Posterior cingulate gyrus (tissue), 11 donors: ENCODE results near the gene CDH22.

Experiments
- DNase-seq, 10 donors: peaks; one replicate each; pipeline versions ENCODE4 v3.0.0 to v3.0.0-alpha.2; 2020 to 2021; ENCODE audit warnings: mixed read lengths in 3 of 10
- intact Hi-C: fragments of 100-400 bp; cut with DNase I; formaldehyde crosslinking; loops from one replicate; pipeline ENCODE4 v1.15.1; 2023

CDH22 gene

DNA sequence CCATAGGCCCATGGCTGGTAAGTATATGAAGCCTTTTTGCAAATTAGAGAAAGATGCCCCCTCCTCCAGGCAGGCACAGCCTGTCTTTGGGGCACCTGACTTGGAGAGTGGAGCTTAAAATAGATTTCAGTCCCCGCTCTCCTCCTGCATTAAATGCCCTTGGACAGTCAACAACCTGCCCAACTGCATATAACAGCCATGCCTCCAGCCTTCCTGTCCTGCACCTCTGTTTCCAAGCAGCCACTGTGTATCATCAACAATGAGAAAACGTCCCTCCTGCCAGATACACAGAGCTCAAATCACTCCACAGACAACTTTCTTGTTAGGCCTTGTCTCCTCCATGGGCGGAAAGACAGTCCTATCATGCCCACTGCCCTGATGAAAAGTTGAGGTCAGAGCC, 3.4 kb downstream of the CDH22 start:
- intact Hi-C loops: no loop called here
- DNase-seq: peak in 1 of 10 donors; percentile 49

DNA sequence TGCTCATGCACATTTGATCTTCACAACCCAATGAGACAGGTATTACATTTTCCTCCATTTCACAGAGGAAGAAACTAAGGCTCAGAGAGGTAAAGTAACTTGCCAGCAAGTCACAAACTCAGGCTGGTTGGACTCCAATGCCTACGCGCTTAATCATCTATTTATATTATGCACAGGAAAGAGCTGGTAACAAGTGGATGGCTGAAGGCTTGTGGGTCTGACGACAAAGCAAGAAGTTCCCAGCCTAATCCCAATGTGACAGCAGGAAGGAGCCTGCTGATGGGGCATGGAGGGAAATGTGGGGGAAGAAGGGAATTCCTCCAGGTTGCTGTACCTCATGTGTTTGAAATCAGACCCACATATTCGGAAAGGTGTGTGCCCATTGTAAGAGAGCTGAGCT, 3.9 kb downstream of the CDH22 start:
- intact Hi-C loops: no loop called here
- peak in 1 of 10 donors; percentile 62 for DNase-seq

DNA sequence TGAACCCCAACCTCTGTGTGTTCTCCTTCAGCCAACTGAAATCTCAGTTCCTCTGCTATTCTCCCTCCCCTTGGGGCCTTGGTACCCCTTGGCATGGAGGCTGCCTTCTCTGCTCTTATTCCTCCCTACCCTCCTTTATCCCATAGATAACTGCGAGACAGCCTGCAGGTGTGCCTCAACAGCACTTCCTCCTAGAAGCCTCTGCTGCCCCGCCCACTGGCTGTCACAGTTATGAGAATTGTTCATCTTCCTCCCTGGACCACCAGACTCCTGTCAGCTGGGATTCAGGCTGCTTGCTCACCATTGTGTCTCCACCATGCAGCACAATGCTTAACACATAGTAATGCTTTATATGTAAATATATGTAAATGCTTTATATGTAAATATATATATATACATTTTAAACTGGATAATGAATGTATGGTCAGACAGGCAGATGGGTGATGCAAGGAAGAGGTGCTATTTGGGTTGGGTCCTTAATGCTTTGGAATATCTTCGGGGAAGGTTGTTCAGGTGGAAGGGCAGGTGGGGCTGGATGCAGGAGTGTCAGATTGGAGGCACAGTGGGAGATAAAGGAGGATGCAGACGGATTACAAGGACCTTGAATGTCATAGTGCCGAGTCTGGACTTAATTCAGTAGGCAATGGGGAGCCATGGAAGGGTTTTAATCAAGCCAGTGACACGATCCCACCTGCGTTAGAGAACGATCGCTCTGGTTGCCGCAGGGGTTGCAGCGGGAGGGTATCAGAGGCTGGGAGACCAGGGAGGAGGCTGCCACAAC, 4.9 kb downstream of the CDH22 start:
- DNase-seq: peak in 2 of 10 donors; percentile 31 to 52
- intact Hi-C loops: no loop called here

DNA sequence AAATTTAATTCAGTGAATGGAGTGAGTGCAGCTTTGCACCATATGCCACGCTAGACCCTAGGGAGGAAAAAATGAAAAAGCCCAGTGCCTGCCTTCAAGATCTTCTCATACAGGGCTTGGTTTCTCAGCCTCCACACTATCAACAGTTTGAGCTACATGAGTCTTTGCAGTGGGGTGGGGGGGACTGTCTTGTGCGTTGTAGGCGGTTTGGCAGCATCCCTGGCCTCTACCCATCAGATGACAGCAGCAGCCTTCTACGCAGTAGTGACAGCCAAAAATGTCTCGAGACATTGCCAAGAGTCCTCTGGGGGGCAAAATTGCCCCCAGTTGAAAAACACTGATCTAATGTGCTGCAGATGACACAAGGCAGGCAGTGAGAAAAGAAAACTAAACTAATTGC, 6.2 kb downstream of the CDH22 start:
- intact Hi-C loops: no loop called here
- peak in 2 of 10 donors; percentile 43 to 78 for DNase-seq

DNA sequence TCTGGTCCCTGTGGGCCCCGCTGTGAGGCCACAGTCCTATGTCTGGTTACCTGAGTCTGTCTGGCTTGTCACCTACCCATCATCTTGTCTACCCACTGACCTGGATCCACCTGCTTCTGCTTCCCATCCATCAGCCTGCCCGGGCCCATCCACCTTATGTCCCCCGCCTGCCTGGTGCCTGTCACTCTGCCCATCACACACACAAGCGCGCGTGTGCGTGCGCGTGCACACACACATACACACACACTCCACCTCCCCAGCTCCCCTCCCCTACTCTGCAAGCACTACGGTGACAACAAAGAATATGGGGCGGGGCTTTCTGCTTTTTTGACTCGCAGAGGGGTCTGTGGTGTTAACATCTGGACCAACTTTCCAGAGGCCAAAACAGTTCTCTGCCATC, 8.0 kb downstream of the CDH22 start:
- intact Hi-C loops: no loop called here
- DNase-seq: peak in 1 of 10 donors; percentile 73

DNA sequence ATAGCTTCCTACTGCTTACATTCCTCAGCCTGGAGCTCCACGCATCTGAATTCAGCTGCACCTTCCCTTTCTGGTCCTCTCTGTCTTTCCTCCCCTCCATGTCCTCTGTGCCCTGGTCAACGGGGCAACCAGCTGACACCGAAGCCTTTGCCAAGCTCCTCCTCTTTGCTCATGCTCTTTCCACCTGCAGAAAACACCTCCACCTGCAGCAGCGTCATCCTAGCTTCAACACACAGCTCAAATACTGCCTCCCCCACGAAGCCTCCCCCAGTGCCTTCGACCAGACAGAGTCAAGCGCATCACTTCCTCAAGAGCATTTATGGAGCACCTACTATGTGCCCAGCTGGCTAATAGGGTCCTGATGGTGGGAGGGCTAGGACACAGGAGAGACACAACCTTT, 9.2 kb downstream of the CDH22 start:
- intact Hi-C loops: no loop called here

DNA sequence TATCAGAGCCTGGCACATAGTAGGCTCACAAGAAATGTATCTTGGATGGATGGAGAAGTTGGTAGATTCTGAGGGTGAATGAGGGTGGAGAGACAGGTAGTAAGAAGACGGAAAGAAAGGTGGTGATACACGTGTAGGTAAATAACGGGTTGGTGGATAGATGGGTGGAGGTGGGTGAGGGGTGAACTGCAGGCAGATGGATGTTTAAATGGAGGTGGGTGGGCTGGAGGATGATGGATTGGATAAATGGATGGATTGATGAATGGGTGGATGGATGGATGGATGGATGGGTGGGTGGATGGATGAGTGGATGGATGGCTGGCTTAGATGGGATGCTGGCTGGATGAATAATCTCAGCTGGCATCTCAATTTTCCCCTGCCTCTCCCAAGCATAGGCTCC, 9.9 kb downstream of the CDH22 start:
- peak in 1 of 10 donors; percentile 9 for DNase-seq

More for the DNA sequence above, 9.2 kb downstream of the CDH22 start:
- peak in 3 of 10 donors; percentile 17 to 47 (median 43) for DNase-seq

DNA sequence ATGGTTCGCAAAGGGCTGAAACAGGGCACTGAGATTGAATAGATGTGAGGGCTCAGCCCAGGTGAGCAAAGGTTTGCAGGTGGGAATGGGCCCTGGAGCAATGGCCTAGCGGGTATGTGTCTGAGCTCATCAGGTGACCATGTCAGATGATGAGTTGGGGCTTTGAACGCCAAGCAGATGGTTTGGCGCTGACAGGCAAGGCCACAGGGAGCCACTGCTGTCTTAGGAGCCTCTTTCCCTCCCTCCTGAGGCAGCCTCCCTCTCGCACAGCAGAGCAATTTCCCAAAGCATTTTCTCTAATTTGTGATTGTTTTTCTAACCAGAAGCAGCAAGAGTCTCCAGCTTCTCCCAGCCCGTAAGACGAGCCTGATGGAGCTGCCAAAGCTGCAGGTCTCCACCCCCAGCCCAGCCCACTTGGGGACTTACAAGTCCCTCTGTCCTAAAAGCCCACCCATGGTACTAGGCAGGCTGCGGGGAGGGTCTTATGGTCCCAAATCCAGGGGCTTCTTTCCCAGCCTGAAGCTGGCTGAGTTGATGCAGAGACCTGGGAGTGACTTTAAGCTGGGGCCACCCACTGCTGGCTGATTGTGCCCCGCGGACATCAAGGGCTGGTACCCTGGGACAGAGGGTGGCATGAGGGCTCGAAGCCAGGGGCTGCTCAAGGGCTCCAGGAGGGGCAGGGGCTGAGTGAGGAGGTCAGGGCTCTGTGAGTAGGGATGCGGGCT, 11.6 kb downstream of the CDH22 start:
- peak in 3 of 10 donors; percentile 37 to 58 (median 50) for DNase-seq
- intact Hi-C loops: no loop called here

More for the DNA sequence above, 9.9 kb downstream of the CDH22 start:
- intact Hi-C loops: no loop called here

DNA sequence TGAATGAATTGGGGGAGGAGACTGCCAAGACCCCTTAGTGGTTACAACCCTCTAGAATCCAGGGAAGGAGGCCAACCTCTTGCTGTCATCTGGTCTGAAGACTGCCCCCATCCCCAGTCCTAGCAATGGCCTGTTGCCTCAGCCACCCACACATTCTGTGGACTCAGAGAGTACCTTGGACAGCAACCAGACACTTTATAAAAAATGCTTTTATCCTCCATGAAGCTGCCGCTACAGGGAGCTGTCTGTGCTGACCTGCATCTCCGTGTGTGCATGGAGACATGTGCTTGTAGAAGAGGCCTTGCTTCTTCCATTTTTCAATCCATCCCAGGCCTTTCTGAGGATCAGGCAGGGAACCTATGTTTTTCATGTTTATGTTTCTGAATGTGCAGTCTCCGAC, 15.2 kb downstream of the CDH22 start:
- peak in 1 of 10 donors; percentile 38 for DNase-seq
- intact Hi-C loops: no loop called here

DNA sequence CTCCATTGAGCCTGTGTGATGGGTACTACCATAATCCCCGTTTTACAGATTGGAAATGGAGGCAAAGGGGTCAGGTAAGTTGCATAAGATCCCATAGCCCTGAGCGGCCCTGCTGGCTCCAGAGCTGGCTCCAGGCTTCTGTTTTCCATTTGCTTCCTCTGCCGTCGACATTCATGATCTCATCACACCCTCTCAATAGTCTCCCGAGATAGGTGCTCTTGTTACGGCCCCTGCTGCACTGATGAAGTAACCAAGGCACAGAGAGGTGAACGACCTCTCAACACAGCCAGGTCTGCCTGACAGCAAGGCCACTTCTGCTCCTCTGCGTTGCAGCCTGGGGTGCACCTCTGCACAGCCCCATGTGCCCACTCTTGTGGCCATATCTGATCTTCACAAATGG, 16.9 kb downstream of the CDH22 start:
- peak in 1 of 10 donors; percentile 31 for DNase-seq
- intact Hi-C loops: no loop called here

DNA sequence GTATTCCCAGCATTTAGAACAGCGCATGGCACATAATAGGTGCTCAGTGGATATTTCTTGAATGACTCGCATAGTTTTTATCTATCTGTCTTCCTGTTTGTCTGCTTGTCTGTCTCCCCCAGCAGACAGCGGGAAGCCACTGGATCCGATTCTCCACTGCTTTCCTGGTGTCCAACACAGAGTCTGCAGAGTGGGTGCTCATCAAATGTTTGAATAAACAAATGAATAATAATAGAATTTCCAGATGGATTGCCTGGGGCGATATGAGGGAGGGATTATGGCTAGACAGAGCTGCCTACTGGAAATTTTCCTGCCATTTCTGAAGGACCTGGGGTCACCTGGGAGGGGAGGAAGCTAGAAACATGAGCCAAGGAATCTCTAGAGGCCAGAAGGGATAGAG, 18.9 kb downstream of the CDH22 start:
- intact Hi-C loops: no loop called here
- no peak for DNase-seq

DNA sequence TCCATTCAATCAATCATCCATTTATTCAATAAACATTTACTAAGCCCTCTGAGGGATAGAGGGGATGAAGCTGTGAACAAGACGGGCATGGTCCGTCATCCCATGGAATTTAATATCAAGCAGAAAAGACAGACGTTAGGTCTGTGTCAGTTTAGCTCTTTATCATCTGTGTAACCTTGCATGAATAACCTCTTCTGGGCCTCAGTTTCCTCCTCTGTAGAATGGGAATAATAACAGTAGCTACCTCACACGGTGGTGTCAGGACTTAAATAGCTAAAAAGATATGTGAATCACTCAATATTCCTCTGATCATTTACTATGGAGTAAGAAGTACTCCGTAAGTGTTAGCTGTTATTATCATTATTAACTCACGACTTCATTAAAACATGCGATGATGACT, 21.3 kb downstream of the CDH22 start:
- intact Hi-C loops: no loop called here
- DNase-seq: no peak

DNA sequence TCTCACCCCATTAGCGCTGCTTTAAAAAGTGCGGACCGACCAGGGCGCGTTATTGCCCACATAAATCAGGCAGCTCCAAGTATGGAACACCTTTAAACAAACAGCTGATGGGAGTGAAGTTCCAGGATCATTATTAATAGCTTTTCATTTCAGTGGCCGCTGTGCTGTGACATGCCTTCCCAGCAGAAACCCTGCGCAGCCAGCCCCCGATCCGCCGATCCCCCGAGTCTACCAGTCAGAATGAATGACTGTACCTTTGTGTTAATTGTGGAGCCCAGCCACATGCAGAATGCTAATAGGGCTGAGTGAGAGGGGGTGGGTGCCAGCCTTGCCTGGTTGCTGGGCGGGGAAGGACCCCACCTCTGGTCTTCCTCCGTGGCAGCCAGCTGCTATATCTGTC, 21.9 kb downstream of the CDH22 start:
- DNase-seq: peak in 1 of 10 donors; percentile 46
- intact Hi-C loops: no loop called here

DNA sequence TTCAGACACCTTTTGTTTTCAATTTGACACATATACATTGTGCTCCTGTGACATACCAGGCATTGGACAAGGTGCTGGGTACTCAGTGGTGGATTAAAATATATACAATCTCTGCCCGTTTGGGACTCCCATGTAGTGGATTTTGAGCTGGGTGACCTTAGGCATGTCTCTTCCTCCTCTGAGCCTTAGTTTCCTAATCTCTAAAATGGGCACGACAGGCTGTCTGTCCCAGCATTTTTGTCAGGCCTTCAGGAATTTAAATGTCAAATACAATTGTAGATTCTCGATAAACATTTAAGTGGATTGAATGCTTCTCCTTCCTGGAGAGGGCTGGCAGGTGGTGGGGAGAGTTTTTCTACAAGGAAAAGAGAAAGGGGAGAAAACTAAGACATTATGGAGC, 22.6 kb downstream of the CDH22 start:
- no peak for DNase-seq
- intact Hi-C loops: no loop called here

DNA sequence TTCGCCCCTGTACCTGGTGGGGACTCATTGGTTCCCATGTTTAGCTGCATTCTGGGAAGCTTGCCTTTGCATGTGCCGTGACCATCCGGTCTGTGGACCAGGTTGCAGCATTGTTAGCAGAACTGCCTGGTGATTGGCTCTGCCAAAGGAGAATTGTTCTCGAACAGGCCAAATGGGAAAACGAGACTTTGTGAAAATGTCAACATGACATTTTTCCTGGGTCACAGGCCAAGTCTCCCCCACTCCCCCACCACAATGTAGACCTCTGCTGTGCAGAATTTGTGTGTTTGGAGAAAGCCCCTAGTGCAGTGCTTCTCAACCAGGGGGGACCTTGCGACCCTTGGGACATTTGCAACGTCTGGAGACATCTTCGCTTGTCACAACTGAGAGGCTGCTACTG, 23.2 kb downstream of the CDH22 start:
- DNase-seq: no peak
- intact Hi-C loops: no loop called here

DNA sequence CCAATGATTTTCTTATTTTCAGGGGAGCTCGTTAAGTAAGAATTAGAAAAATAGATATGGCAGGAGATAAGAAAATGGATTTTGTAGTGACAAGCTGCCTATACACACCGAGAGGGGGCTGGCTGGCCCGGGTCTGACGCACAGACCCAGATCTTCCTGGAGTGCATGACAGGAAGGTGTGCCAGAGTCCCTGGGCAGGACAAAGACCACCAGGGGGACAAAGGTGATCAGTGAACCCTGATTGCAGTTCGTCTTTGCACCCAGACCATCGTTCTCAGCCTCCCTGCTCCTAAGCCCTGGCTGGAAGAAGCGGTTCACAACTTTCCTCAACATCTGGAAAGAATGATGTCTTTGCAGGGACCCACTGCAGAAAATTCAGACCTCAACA, 24.3 kb downstream of the CDH22 start:
- DNase-seq: no peak
- intact Hi-C loops: no loop called here

DNA sequence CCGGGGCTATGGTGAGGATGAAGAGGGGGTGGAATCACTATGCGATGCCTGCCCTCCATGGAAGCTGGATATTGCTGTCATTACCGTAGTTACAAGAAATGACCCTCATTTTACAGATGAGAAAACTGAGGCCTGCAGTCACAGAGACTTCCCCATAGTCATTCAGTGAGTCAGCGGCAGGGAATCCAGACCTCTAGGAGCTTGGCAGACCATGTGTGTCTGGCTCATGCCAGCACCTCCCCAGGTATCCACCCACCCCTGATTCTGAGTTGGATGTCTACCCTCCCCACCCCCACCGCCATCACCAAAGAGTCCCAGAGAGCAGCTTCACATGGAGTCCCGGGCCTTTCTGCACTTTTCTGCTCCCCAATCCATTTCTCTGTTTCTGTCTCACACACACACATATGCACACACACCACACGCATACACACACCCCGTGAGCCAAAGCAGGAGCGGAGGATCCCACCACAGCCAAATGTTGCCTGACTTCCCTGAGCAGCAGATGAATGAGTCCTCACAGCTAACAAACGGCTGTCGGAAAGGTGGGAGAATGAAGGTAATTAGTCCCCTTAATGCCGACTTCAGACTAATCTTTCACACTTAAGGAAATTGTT, 24.8 kb downstream of the CDH22 start:
- intact Hi-C loops: no loop called here
- peak in 1 of 10 donors; percentile 64 for DNase-seq

DNA sequence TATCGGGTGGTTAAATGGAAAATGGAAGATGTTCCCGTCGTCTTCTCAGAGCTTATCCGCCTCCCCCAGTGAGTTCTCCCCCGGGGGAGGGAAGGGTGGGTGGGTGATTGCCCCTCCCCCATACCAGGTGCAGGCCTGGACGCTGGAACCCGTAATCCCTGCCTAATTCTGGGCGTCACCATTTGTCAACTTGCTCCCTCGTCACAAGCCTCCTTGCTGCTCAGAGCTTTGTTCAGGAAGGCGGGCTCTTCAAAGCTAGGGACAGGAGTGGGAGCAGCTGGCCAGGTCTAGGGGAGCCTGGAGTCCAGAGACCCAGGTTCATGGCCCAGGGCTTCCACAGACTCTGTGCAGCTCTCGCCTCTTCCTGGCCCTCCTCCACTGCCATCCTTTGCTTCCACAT, 25.6 kb downstream of the CDH22 start:
- DNase-seq: peak in 1 of 10 donors; percentile 59
- intact Hi-C loops: no loop called here

DNA sequence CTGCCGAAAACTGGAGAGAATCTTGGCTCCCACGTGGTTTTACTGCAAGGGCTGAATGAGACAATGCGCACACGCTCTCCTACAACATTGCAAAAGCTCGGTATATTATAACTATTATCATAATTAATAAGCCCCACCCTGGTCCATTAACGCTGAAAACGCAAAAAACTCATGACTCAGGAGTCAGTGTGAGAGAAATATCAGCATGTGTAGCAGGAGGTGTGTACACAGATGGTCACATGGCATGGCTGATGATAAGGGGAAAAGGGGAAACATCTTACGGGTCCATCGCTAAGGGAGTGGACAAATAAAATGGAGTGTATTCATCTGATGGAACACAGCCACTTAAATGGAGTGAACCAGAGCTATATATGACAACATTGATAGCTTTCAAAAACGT, 29.2 kb downstream of the CDH22 start:
- intact Hi-C loops: no loop called here
- no peak for DNase-seq

DNA sequence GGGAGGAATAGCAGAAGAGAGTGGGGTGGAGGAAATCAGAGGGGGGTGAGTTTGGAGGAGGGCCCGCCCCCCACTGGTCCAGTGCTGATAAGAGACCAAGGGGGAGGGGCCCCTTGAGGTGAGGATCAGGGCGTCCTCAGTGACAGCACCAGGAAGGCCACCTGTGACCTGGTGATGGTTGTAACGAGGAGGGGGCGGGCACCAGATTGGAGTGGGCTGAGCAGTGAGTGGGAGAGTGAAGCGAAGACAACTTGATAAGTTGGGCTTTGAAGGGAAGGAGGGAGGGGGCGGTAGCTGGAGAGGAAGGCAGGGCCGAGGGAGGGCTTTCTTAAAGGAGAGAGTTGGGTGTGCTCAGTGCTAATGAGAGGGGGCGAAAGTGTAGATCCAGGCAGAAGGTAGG, 30.7 kb downstream of the CDH22 start:
- intact Hi-C loops: no loop called here
- peak in 1 of 10 donors; percentile 55 for DNase-seq

DNA sequence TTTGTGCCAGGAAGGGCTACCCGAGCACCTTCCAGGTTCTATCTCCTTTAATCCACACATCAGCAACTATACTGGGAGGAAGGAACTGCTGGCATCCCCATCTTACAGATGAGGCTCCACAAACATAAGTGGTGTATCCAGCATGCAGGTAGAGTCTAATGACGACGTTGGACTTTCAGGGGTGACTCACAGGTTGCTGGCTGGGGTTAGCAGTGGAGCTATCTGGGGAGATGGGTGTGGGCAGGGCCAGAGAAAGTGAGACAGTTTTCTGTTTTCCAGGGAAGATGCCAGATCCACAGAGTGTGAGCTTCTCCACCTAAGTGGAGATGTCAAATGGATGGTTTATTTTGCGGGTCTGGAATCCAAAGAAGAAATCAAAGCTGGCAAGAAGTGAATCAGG, 31.8 kb downstream of the CDH22 start:
- no peak for DNase-seq
- intact Hi-C loops: no loop called here

DNA sequence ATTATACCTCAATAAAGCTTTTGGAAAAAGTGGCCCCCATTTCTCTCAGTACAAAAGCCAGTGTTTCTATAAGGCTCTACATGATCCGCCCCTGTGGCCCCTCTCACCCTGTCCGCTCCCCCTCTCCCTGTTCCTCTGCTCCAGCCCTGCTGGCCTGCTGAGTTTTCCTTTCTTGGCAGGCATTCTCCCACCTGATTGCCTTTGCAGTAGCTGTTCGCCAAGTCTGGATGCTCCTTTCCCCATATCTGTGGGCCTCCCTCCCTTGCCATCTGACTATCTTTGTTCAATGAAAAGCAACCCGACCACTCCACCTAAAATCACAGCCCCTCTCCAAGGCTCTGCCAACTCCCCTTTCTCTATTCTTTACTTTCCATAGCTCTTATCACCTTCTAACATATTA, 33.2 kb downstream of the CDH22 start:
- DNase-seq: no peak
- intact Hi-C loops: no loop called here
